H1 (cell line): ENCODE measurements around the gene HMGB1. TPM values are rescaled to one million over a fixed set of nuclear protein-coding genes. Genes with fewer than 3 reads are reported as not detected.

Experiments
- CTCF ChIA-PET: fragments of 300-600 bp; sonication (Branson Sonifier 250); formaldehyde crosslinking; loops from one replicate; lab custom pipeline; 2021; ENCODE audit not compliant: partially characterized antibody; lab: Charles Lee
- POLR2A ChIA-PET: fragments of 300-600 bp; sonication (Branson Sonifier 250); formaldehyde crosslinking; loops from one replicate; lab custom pipeline; 2021; ENCODE audit warnings: inconsistent platforms; ENCODE audit not compliant: partially characterized antibody; lab: Charles Lee
- DNase-seq, 2 experiments: peaks; one replicate each; pipeline versions ENCODE4 v3.0.0 to v3.0.0-alpha.2; 2010 to 2022; ENCODE audit warnings: low spot score in 2 of 2, low read depth in 1 of 2, mixed read lengths in 1 of 2
- FAIRE-seq: peaks from 2 replicates; lab custom pipeline; 2011; peaks lifted over from hg19 to GRCh38; lab: Jason Lieb, UNC
- H2AFZ ChIP-seq: 2 replicates; pipeline ENCODE4 v1.8.1; 2012; ENCODE audit warnings: low read length, inconsistent platforms
- H2AK5ac ChIP-seq: 2 replicates; pipeline ENCODE4 v1.6.1; 2013; ENCODE audit warnings: low read depth, low read length
- H2BK120ac ChIP-seq: replicated peaks from 2 replicates; pipeline ENCODE3; 2013; ENCODE audit warnings: low read depth, low read length, inconsistent platforms
- H2BK12ac ChIP-seq: 2 replicates; pipeline ENCODE4 v1.6.1; 2013; ENCODE audit warnings: low read depth, low read length
- H2BK15ac ChIP-seq: 2 replicates; pipeline ENCODE4 v1.6.1; 2013; ENCODE audit warnings: low read length
- H2BK20ac ChIP-seq: 2 replicates; pipeline ENCODE4 v1.6.1; 2013; ENCODE audit warnings: low read length
- H2BK5ac ChIP-seq: 2 replicates; pipeline ENCODE4 v1.6.1; 2013; ENCODE audit warnings: low read depth, low read length
- H3K14ac ChIP-seq: 2 replicates; pipeline ENCODE4 v1.6.1; 2013; ENCODE audit warnings: inconsistent platforms; ENCODE audit not compliant: insufficient read length
- H3K18ac ChIP-seq: 2 replicates; pipeline ENCODE4 v1.6.1; 2013; ENCODE audit warnings: low read length; ENCODE audit errors: extremely low read depth
- H3K23ac ChIP-seq: 2 replicates; pipeline ENCODE4 v1.6.1; 2013; ENCODE audit warnings: inconsistent platforms; ENCODE audit not compliant: insufficient read length
- H3K23me2 ChIP-seq: 2 replicates; pipeline ENCODE4 v1.6.1; 2013; ENCODE audit warnings: low read depth, low read length
- H3K27ac ChIP-seq: 2 replicates; pipeline ENCODE4 v1.6.1; 2011; ENCODE audit warnings: low read depth, low read length, inconsistent platforms
- H3K27me3 ChIP-seq, 4 experiments: replicated peaks in 1 of 4; 1 replicate in 1 of 4; 2 replicates in 3 of 4; pipeline versions ENCODE4 v1.6.1 to v1.8.1; 2011 to 2013; ENCODE audit warnings: low read length in 3 of 4, mild to moderate bottlenecking in 3 of 4, inconsistent platforms in 2 of 4, mixed read lengths in 2 of 4, moderate library complexity in 1 of 4; ENCODE audit not compliant: control insufficient read depth in 3 of 4, insufficient read depth in 3 of 4; ENCODE audit errors: extremely low read depth in 1 of 4
- H3K36me3 ChIP-seq, 4 experiments: 2 replicates each; pipeline versions ENCODE4 v1.6.1 to v1.8.1; 2011 to 2013; ENCODE audit warnings: mild to moderate bottlenecking in 4 of 4, low read length in 3 of 4, moderate library complexity in 2 of 4, control low read depth in 1 of 4, inconsistent platforms in 1 of 4; ENCODE audit not compliant: insufficient read depth in 4 of 4, control insufficient read depth in 2 of 4
- H3K4ac ChIP-seq: replicated peaks from 2 replicates; pipeline ENCODE3; 2013; ENCODE audit warnings: low read length, low read depth, mixed read lengths, inconsistent platforms; ENCODE audit not compliant: insufficient read length
- H3K4me1 ChIP-seq, 4 experiments: replicated peaks in 1 of 4; 1 replicate in 1 of 4; 2 replicates in 3 of 4; pipeline versions ENCODE4 v1.6.1 to v1.8.1; 2011 to 2013; ENCODE audit warnings: low read length in 3 of 4, inconsistent platforms in 2 of 4, mixed read lengths in 1 of 4; ENCODE audit not compliant: insufficient read depth in 4 of 4, control insufficient read depth in 3 of 4
- H3K4me2 ChIP-seq, 2 experiments: 2 replicates each; pipeline versions ENCODE4 v1.6.1 to v1.8.1; 2011 to 2013; ENCODE audit warnings: low read depth in 2 of 2, low read length in 2 of 2, control low read depth in 1 of 2, inconsistent platforms in 1 of 2, mild to moderate bottlenecking in 1 of 2; ENCODE audit not compliant: insufficient read depth in 1 of 2
- H3K4me3 ChIP-seq, 4 experiments: fragments of 200-600, 300-600 bp in 1 of 4; sonication (generic), shearing (Covaris generic), sonication (Bioruptor Twin) in 1 of 4; 2 replicates each; pipeline versions ENCODE4 v1.5.1 to v1.8.1; 2011 to 2016; ENCODE audit warnings: low read length in 4 of 4, low read depth in 3 of 4, control low read depth in 2 of 4, inconsistent platforms in 2 of 4, mild to moderate bottlenecking in 2 of 4, mixed read lengths in 1 of 4, moderate library complexity in 1 of 4; ENCODE audit not compliant: insufficient read depth in 2 of 4; ENCODE audit errors: extremely low read depth in 1 of 4
- H3K56ac ChIP-seq: replicated peaks from 2 replicates; pipeline ENCODE3; 2013; ENCODE audit warnings: low read depth, mild to moderate bottlenecking, mixed read lengths, low read length, inconsistent platforms; ENCODE audit not compliant: insufficient read length
- H3K79me1 ChIP-seq: 2 replicates; pipeline ENCODE4 v1.6.1; 2013; ENCODE audit warnings: low read depth, low read length, control low read depth
- H3K79me2 ChIP-seq, 2 experiments: 2 replicates each; pipeline versions ENCODE4 v1.6.1 to v1.8.1; 2012 to 2013; ENCODE audit warnings: low read length in 2 of 2, mild to moderate bottlenecking in 2 of 2, inconsistent platforms in 1 of 2; ENCODE audit not compliant: insufficient read depth in 2 of 2, control insufficient read depth in 1 of 2
- H3K9ac ChIP-seq, 4 experiments: replicated peaks in 1 of 4; 1 replicate in 1 of 4; 2 replicates in 3 of 4; pipeline versions ENCODE4 v1.6.1 to v1.8.1; 2011 to 2013; ENCODE audit warnings: low read depth in 3 of 4, low read length in 3 of 4, control low read depth in 2 of 4, mild to moderate bottlenecking in 2 of 4, moderate library complexity in 2 of 4, inconsistent platforms in 1 of 4; ENCODE audit errors: extremely low read depth in 1 of 4
- H3K9me3 ChIP-seq, 2 experiments: 2 replicates each; pipeline versions ENCODE4 v1.6.1 to v1.8.1; 2012 to 2013; ENCODE audit warnings: mild to moderate bottlenecking in 2 of 2, moderate library complexity in 2 of 2, control low read depth in 1 of 2, inconsistent platforms in 1 of 2, low read depth in 1 of 2, low read length in 1 of 2, mixed read lengths in 1 of 2; ENCODE audit not compliant: insufficient read depth in 2 of 2
- H4K20me1 ChIP-seq, 2 experiments: replicated peaks in 1 of 2; 2 replicates each; pipeline versions ENCODE3 to v1.8.1; 2011 to 2013; ENCODE audit warnings: inconsistent platforms in 2 of 2, low read length in 2 of 2, mild to moderate bottlenecking in 1 of 2; ENCODE audit not compliant: insufficient read depth in 2 of 2, control insufficient read depth in 1 of 2
- H4K5ac ChIP-seq: 2 replicates; pipeline ENCODE4 v1.6.1; 2013; ENCODE audit warnings: low read length, low read depth, mixed read lengths, inconsistent platforms; ENCODE audit not compliant: insufficient read length
- H4K8ac ChIP-seq: 2 replicates; pipeline ENCODE4 v1.8.0; 2013; ENCODE audit warnings: mild to moderate bottlenecking, moderate library complexity, low read length, inconsistent platforms; ENCODE audit not compliant: insufficient read depth; ENCODE audit errors: extremely low read depth
- H4K91ac ChIP-seq: replicated peaks from 2 replicates; pipeline ENCODE3; 2013; ENCODE audit warnings: low read length, mixed read lengths, inconsistent platforms; ENCODE audit not compliant: insufficient read length
- ASH2L ChIP-seq: fragments of 200-600, 300-600 bp; sonication (generic); IDR thresholded peaks from one replicate; pipeline ENCODE4 v1.7.1; 2017; ENCODE audit warnings: low read length
- CHD2 ChIP-seq: IDR thresholded peaks from 2 replicates; pipeline ENCODE4 v1.6.1; 2012; ENCODE audit warnings: low read length, improper control_type of control experiment
- CTCF ChIP-seq, 3 experiments: IDR thresholded peaks; 1 replicate in 2 of 3; 2 replicates in 1 of 3; pipeline versions ENCODE4 v1.5.1 to v1.6.1; 2011; ENCODE audit warnings: low read length in 3 of 3, mild to moderate bottlenecking in 3 of 3, inconsistent platforms in 2 of 3, low read depth in 1 of 3, moderate library complexity in 1 of 3; ENCODE audit not compliant: insufficient read depth in 1 of 3; ENCODE audit errors: control extremely low read depth in 1 of 3
- GABPA ChIP-seq: IDR thresholded peaks from 2 replicates; pipeline ENCODE4 v1.6.1; 2011; ENCODE audit warnings: mild to moderate bottlenecking, low read length, moderate library complexity, borderline replicate concordance; ENCODE audit not compliant: insufficient read depth
- JUN ChIP-seq: IDR thresholded peaks from 2 replicates; pipeline ENCODE4 v1.6.1; 2011; ENCODE audit warnings: low read depth, mild to moderate bottlenecking, improper control_type of control experiment, low read length
- MAFK ChIP-seq: IDR thresholded peaks from 2 replicates; pipeline ENCODE4 v1.6.1; 2012; ENCODE audit warnings: low read depth, mild to moderate bottlenecking, improper control_type of control experiment, low read length
- SUZ12 ChIP-seq: fragments of 200-600 bp; sonication (generic); IDR thresholded peaks from 2 replicates; pipeline ENCODE4 v1.6.1; 2012; ENCODE audit warnings: mild to moderate bottlenecking, inconsistent platforms, low read length, moderate library complexity, mixed read lengths
- USF2 ChIP-seq: IDR thresholded peaks from 2 replicates; pipeline ENCODE4 v1.6.1; 2011; ENCODE audit warnings: low read length, improper control_type of control experiment
- WGBS, 2 experiments: shearing (Covaris generic) in 1 of 2; methylation state at CpG; one replicate each; pipeline versions ENCODE4 v1.1.6 to v1.1.7; 2013 to 2015; ENCODE audit warnings: low lambda C conversion rate in 2 of 2, mixed read lengths in 2 of 2, inconsistent platforms in 1 of 2, low coverage in 1 of 2, missing lambda C conversion rate in 1 of 2; ENCODE audit not compliant: insufficient replicate concordance in 2 of 2, insufficient coverage in 1 of 2, insufficient read length in 1 of 2; ENCODE audit errors: extremely low coverage in 1 of 2, missing lambda C conversion rate in 1 of 2; 5-methylcytosine and 5-hydroxymethylcytosine counted together
- polyA plus RNA-seq, 7 experiments: library from polyadenylated mRNA; depleted of rRNA in 3 of 7; stranded (reverse) in 5 of 7; unstranded in 2 of 7; fragments of >200 nt in 5 of 7; fragments of 200-250 nt in 2 of 7; gene quantifications; 1 replicate in 5 of 7; 2 replicates in 1 of 7; 4 replicates in 1 of 7; pipeline versions ENCODE4 v1.2.1 to v1.2.3, GENCODE V29; 2011 to 2013; ENCODE audit warnings: missing spikeins in 2 of 7, mixed read lengths in 2 of 7
- total RNA-seq: library from RNA; stranded (reverse); fragmentation: NEBNext Ultra II Directional; extraction: Animal tissue kit (Norgen Biotek cat#: 25700); gene quantifications from 2 replicates; pipeline ENCODE4 v1.2.1, GENCODE V29; 2021

The HMGB1 gene
- total and polyA plus RNA-seq, 2 of the 8 experiments (the other 6 are each of a cell fraction or from before 2014, with no cell fraction given), result 123 to 776 TPM

- Histone ChIP-seq H2AFZ (no peak overlapping the region), H3K79me2 (no peaks in the 10 kb centered on the region), H3K23ac (no peak overlapping the region), H3K14ac (no peak overlapping the region), H4K8ac (no peak overlapping the region), H4K91ac (no peak overlapping the region), H3K4me2 (no peak overlapping the region), H2BK5ac (no peak overlapping the region), H3K27ac (no peak overlapping the region), H3K23me2 (peaks cover 8% of the 10 kb centered on the region), H3K79me1 (no peaks in the 10 kb centered on the region; the same call in 1 of the 2 replicates), H3K4ac (no peak overlapping the region), H3K4me3 (no peak overlapping the region), H2AK5ac (no peak overlapping the region), H2BK15ac (peak overlapping the region; percentile 23; the same call in 1 of the 2 replicates), H3K18ac (no peak overlapping the region), H3K36me3 (no peaks in the 10 kb centered on the region), H3K9me3 (no peaks in the 10 kb centered on the region), H3K4me1 (peaks cover 0 to 9% (median 5%) of the 10 kb centered on the region in 4 experiments; a peak in 6 of 7 replicates), H4K5ac (no peak overlapping the region), H3K9ac (no peak overlapping the region), H4K20me1 (no peaks in the 10 kb centered on the region), H3K27me3 (peaks cover 0 to 5% (median 0%) of the 10 kb centered on the region in 4 experiments; a peak in 4 of 7 replicates), H3K56ac (no peak overlapping the region), H2BK20ac (no peak overlapping the region), H2BK12ac (no peak overlapping the region), H2BK120ac (no peak overlapping the region)
- WGBS, 2 experiments, result 91% methylated on average over 9 of the region's 9 CpGs; no CpG with 5 or more reads in 1 of the 2 experiments
- FAIRE-seq, result no peak
- ChIA-PET CTCF (interaction anchor here (1.1 to 5.6 kb wide), 3 partner anchors 12 to 163 kb away, joined by 3 to 42 read pairs (median 5); no protein-coding TSS in a partner anchor), POLR2A (interaction anchor here (1.1 kb wide), 1 partner anchor 47 kb away, joined by 3 read pairs; the partner anchor contains the start of gene HMGB1)
- no peak for DNase-seq
- TF ChIP-seq ASH2L (no peak), CHD2 (no peak), MAFK (no peak), GABPA (no peak), USF2 (no peak), CTCF (IDR thresholded peaks at IDR 0.05; ENCODE audit: control extremely low read depth in 1 of 3, insufficient read depth in 1 of 3, low read depth in 1 of 3, low read length in 3 of 3) (no peak), SUZ12 (no peak), JUN (no peak)
These were observed 46.8 kb downstream of the HMGB1 start for GRCh38 chr13:30418717-30419459.
